ENCODE measurements around the gene AGMO.

DNA sequence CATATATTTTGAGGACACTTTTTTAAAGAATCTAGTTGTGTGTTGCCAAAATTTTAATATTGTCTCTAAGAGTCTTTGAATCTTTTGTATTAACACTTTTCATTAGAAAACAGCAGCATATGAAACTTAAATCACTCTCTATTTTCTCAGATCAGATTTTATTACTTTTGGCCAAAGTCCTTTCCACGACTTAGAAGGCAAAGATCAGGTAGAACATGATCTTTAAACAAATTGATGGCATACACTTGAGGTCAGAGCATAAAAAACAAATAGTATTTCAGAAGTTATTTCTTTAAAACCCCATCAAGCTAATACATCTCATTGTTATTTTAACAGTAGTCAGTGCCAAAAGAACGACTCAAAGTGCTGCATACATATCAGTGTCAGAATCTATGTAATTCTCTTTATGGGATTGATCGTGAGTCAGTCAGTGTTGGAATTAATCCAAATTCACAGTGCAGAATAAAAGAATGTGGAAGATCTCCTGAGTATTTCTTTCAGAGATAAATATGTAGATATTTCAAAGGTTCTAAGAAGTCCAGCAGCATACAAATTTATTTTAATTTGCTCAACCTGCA is 9.6 kb upstream of the AGMO start:
- TF ChIP-seq, protein P1, sequence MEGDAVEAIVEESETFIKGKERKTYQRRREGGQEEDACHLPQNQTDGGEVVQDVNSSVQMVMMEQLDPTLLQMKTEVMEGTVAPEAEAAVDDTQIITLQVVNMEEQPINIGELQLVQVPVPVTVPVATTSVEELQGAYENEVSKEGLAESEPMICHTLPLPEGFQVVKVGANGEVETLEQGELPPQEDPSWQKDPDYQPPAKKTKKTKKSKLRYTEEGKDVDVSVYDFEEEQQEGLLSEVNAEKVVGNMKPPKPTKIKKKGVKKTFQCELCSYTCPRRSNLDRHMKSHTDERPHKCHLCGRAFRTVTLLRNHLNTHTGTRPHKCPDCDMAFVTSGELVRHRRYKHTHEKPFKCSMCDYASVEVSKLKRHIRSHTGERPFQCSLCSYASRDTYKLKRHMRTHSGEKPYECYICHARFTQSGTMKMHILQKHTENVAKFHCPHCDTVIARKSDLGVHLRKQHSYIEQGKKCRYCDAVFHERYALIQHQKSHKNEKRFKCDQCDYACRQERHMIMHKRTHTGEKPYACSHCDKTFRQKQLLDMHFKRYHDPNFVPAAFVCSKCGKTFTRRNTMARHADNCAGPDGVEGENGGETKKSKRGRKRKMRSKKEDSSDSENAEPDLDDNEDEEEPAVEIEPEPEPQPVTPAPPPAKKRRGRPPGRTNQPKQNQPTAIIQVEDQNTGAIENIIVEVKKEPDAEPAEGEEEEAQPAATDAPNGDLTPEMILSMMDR (IDR thresholded peaks at IDR 0.05; ENCODE audit: insufficient read depth, low read length, poor library complexity, severe bottlenecking) = no peak
- no peak for TF ChIP-seq EZH2phosphoT487 (conservative IDR thresholded peaks at IDR 0.05; ENCODE audit: low read length)

All from SU-DHL-6 (cell line).